ENCODE results near the gene TTC22.

TTC22 gene

GRCh38 chr1:54745274-54745673 lies 55.8 kb downstream of the TTC22 start:
- no peak for DNase-seq

- DNase-seq: no peak
These were observed 56.4 kb downstream of the TTC22 start for GRCh38 chr1:54744696-54745095.

- DNase-seq: no peak
These were observed 57.5 kb downstream of the TTC22 start for GRCh38 chr1:54743416-54744226.

- DNase-seq: no peak
These were observed 58.8 kb downstream of the TTC22 start for GRCh38 chr1:54742282-54742681.

GRCh38 chr1:54741531-54741930 lies 59.6 kb downstream of the TTC22 start:
- DNase-seq: no peak

GRCh38 chr1:54738244-54738643 lies 62.9 kb downstream of the TTC22 start:
- no peak for DNase-seq

- no peak for DNase-seq
These were observed 64.4 kb downstream of the TTC22 start for GRCh38 chr1:54736685-54737084.

All from NCI-H524 treated with DMSO at 0.1 percent for 48 hours (cell line).